AG04449 (cell line): Measurements from ENCODE around the gene CD300C.
"Not testable (repeated sequence)": the region's sequence is repeated elsewhere in the genome, so short reads cannot be mapped to it uniquely, and the experiment has no call there.

Source experiments
- CTCF ChIA-PET: fragments of 350-600 bp; formaldehyde crosslinking; extraction: SDS; loops from one replicate; lab custom pipeline; 2021; ENCODE audit warnings: antibody characterized with exemption; lab: Yijun Ruan, JAX
- POLR2A ChIA-PET: fragments of 400-600, 350-600 bp; formaldehyde crosslinking; extraction: SDS; loops from one replicate; lab custom pipeline; 2020; ENCODE audit warnings: antibody characterized with exemption, inconsistent platforms; lab: Yijun Ruan, JAX
- DNase-seq: peaks from one replicate; pipeline ENCODE4 v3.0.0-alpha.2; 2010; ENCODE audit warnings: low read depth, low spot score
- H3K4me3 ChIP-seq: 2 replicates; pipeline ENCODE4 v1.5.1; 2011; ENCODE audit warnings: low read depth, mild to moderate bottlenecking, control low read depth, low read length
- CTCF ChIP-seq: IDR thresholded peaks from one replicate; pipeline ENCODE4 v1.5.1; 2011; ENCODE audit warnings: mild to moderate bottlenecking, moderate library complexity, low read length, control low read depth, inconsistent platforms; ENCODE audit not compliant: insufficient read depth; ENCODE audit errors: missing control alignments

The CD300C gene

DNA sequence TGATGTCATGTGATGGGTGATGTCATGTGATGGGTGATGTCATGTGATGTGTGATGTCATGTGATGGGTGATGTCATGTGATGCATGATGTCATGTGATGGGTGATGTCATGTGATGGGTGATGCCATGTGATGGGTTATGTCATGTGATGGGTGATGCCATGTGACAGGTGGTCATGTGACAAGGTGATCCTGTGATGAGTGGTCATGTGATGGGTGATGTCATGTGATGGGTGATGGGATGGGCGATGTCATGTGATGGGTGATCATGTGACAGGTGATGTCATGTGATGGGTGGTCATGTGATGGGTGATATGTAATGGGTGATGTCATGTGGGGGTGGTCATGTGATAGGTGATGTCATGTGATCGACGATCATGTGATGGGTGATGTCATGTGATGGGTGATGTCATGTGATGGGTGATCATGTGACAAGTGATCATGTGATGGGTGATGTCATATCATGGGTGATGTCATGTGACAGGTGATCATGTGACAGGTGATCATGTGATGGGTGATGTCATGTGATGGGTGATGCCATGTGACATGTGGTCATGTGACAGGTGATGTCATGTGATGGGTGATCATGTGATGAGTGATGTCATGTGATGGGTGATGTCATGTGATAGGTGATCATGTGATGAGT lies 31.8 kb downstream of the CD300C start:
- DNase-seq: no peak
- ChIA-PET POLR2A (no interaction called here), CTCF (no interaction called here)
- no peak for TF ChIP-seq CTCF
- no peak overlapping the region for H3K4me3 ChIP-seq

GRCh38 chr17:74512624-74513091 lies 33.3 kb downstream of the CD300C start:
- no peak for DNase-seq
- no peak overlapping the region for H3K4me3 ChIP-seq
- ChIA-PET POLR2A (no interaction called here), CTCF (interaction anchor here (1.0 kb wide), 1 partner anchor 132 kb away, joined by 3 read pairs; no protein-coding TSS in a partner anchor)
- TF ChIP-seq CTCF: no peak

GRCh38 chr17:74512036-74512435 lies 33.9 kb downstream of the CD300C start:
- H3K4me3 ChIP-seq: no peak overlapping the region
- CTCF ChIA-PET: interaction anchor here (1.0 kb wide), 1 partner anchor 132 kb away, joined by 3 read pairs; no protein-coding TSS in a partner anchor
- POLR2A ChIA-PET: no interaction called here
- no peak for DNase-seq
- no peak for TF ChIP-seq CTCF

- CTCF ChIA-PET: interaction anchor here (1.8 kb wide), 1 partner anchor 12 kb away, joined by 6 read pairs; no protein-coding TSS in a partner anchor
- POLR2A ChIA-PET: no interaction called here
- DNase-seq: no peak
- TF ChIP-seq CTCF: no peak
- H3K4me3 ChIP-seq: no peak overlapping the region
Observed at GRCh38 chr17:74508156-74508555, 37.8 kb downstream of the CD300C start.

DNA sequence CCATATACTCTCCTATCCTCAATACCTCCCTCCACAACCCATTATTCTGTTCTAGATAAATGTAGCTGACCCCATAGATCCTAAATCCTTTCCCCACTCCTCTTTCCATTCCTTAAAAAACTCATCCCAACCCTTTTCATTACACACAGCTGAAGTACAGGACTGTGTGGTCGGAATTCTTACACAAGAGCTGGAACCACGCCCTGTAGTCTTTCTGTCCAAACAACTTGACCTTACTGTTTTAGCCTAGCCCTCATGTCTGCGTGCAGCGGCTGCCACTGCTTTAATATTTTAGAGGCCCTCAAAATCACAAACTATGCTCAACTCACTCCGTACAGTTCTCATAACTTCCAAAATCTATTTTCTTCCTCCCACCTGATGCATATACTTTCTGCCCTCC lies 42.0 kb downstream of the CD300C start:
- POLR2A ChIA-PET, CTCF ChIA-PET, DNase-seq, H3K4me3 ChIP-seq: not testable (repeated sequence)

DNA sequence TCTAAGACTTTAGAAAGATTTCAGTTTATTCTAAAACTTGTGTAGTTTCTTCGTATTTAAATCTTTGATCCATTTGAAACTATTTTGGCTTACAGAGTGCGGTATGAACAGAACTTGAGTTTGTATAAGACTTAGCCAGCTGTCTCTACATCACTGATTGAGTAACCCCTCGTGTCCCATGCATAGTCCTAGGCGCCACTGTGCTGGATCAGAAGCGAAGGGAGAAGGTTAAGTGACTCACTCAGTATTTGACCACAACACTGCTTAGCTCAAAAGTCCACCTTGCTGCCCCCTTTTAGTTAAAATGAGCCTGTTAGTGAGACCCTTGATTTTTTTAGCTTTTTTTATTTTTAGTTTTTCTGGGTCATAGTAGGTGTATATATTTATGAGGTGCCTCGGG lies 43.1 kb downstream of the CD300C start:
- no peak overlapping the region for H3K4me3 ChIP-seq
- ChIA-PET CTCF (interaction anchor here (1.2 kb wide), 1 partner anchor 134 kb away, joined by 3 read pairs; no protein-coding TSS in a partner anchor), POLR2A (no interaction called here)
- TF ChIP-seq CTCF: no peak
- DNase-seq: no peak
